GM12874 (cell line): ENCODE data around the gene CFAP68.

Source experiments
- CTCF ChIP-seq: IDR thresholded peaks from 2 replicates; pipeline ENCODE4 v1.5.1; 2011; ENCODE audit warnings: low read depth, mild to moderate bottlenecking, control low read depth, low read length, moderate library complexity; ENCODE audit not compliant: insufficient read depth

CFAP68 gene

GRCh38 chr11:111932611-111932950 lies 53.2 kb downstream of the CFAP68 start:
- TF ChIP-seq CTCF: no peak

- no peak for TF ChIP-seq CTCF
Observed at GRCh38 chr11:111933872-111934271, 54.5 kb downstream of the CFAP68 start.

- no peak for TF ChIP-seq CTCF
Observed at GRCh38 chr11:111934306-111934705, 55.0 kb downstream of the CFAP68 start.
